AG04449 (cell line): Measurements from ENCODE around the gene HERC4.
A peak's percentile ranks its signal among the peaks of the same experiment; 100 is the strongest.

Source experiments
- CTCF ChIA-PET: fragments of 350-600 bp; formaldehyde crosslinking; extraction: SDS; loops from one replicate; lab custom pipeline; 2021; ENCODE audit warnings: antibody characterized with exemption; lab: Yijun Ruan, JAX
- POLR2A ChIA-PET: fragments of 400-600, 350-600 bp; formaldehyde crosslinking; extraction: SDS; loops from one replicate; lab custom pipeline; 2020; ENCODE audit warnings: antibody characterized with exemption, inconsistent platforms; lab: Yijun Ruan, JAX
- DNase-seq: peaks from one replicate; pipeline ENCODE4 v3.0.0-alpha.2; 2010; ENCODE audit warnings: low read depth, low spot score
- H3K4me3 ChIP-seq: 2 replicates; pipeline ENCODE4 v1.5.1; 2011; ENCODE audit warnings: low read depth, mild to moderate bottlenecking, control low read depth, low read length
- TF ChIP-seq, protein P1 (sequence below): IDR thresholded peaks from one replicate; pipeline ENCODE4 v1.5.1; 2011; ENCODE audit warnings: mild to moderate bottlenecking, moderate library complexity, low read length, control low read depth, inconsistent platforms; ENCODE audit not compliant: insufficient read depth; ENCODE audit errors: missing control alignments

Gene HERC4

DNA sequence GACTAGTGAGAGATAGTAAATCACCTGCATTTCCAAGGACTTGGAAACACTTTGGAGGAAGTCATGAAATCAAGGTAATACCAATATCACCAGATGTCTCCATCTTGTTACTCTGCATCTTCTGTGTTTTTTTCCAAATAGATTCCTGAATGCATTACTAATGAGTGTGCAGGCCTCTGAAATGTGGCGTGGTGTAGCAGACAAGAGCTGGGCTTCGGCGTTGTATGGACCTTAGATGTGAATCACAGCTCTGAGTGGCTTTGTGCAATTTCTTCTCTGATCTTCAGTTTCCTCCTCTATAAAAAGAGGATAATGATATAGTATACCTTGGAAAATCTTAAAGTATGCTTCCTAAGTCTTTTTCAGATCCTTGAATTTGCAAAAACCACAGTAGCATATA lies 24.7 kb upstream of the HERC4 start:
- TF ChIP-seq, protein P1, sequence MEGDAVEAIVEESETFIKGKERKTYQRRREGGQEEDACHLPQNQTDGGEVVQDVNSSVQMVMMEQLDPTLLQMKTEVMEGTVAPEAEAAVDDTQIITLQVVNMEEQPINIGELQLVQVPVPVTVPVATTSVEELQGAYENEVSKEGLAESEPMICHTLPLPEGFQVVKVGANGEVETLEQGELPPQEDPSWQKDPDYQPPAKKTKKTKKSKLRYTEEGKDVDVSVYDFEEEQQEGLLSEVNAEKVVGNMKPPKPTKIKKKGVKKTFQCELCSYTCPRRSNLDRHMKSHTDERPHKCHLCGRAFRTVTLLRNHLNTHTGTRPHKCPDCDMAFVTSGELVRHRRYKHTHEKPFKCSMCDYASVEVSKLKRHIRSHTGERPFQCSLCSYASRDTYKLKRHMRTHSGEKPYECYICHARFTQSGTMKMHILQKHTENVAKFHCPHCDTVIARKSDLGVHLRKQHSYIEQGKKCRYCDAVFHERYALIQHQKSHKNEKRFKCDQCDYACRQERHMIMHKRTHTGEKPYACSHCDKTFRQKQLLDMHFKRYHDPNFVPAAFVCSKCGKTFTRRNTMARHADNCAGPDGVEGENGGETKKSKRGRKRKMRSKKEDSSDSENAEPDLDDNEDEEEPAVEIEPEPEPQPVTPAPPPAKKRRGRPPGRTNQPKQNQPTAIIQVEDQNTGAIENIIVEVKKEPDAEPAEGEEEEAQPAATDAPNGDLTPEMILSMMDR = no peak
- DNase-seq = no peak
- ChIA-PET POLR2A (interaction anchor here (0.7 kb wide), 1 partner anchor 11 kb away, joined by 3 read pairs; no protein-coding TSS in a partner anchor), CTCF (interaction anchor here (0.7 to 3.8 kb wide), 6 partner anchors 14 to 57 kb away, joined by 3 to 11 read pairs (median 4); no protein-coding TSS in a partner anchor)
- no peak overlapping the region for H3K4me3 ChIP-seq

DNA sequence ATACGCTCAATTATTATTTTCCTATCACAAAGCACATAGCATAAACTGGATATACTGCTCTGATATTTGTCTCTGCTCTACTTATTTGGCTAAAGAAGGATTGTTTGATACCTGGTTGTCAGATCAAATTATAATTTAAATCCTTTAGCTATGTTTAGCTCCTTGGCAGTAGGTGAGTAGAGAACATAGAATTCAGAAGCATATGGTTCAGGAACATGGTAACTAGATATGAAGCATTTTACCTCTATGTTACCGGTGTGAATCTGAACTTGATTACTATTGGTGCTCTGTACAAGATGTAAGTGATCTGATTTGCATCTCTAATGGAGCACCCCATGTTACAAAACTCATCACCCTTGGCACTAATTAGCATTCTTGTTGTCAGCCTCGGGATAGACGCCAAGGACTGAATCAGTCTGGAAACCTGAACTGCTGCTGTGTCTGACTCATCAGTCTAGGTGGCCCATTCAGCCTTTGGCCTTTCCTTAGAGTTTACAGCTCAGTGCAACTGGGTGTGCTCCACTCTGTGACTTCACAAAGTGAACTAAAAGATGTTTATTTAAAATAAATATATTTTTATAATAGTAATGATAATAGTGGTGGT lies 21.9 kb upstream of the HERC4 start:
- TF ChIP-seq, protein P1 = no peak
- DNase-seq = peak; percentile 82
- ChIA-PET POLR2A (interaction anchor here (1.0 to 1.2 kb wide), 2 partner anchors 10 to 12 kb away, joined by 3 to 8 read pairs; partner anchors contain the start of gene MYPN), CTCF (interaction anchor here (0.9 to 3.8 kb wide), 7 partner anchors 9 to 59 kb away, joined by 3 to 11 read pairs (median 3); no protein-coding TSS in a partner anchor)
- no peak overlapping the region for H3K4me3 ChIP-seq

GRCh38 chr10:68095153-68095552 lies 20.1 kb upstream of the HERC4 start:
- TF ChIP-seq, protein P1 = no peak
- DNase-seq = peak; percentile 70
- H3K4me3 ChIP-seq = peak overlapping the region; percentile 23
- POLR2A ChIA-PET = interaction anchor here (0.7 to 1.4 kb wide), 5 partner anchors 12 to 61 kb away, joined by 3 to 12 read pairs (median 5); no protein-coding TSS in a partner anchor
- CTCF ChIA-PET = interaction anchor here (1.0 to 1.1 kb wide), 4 partner anchors 9 to 118 kb away, joined by 3 to 5 read pairs (median 3); no protein-coding TSS in a partner anchor

DNA sequence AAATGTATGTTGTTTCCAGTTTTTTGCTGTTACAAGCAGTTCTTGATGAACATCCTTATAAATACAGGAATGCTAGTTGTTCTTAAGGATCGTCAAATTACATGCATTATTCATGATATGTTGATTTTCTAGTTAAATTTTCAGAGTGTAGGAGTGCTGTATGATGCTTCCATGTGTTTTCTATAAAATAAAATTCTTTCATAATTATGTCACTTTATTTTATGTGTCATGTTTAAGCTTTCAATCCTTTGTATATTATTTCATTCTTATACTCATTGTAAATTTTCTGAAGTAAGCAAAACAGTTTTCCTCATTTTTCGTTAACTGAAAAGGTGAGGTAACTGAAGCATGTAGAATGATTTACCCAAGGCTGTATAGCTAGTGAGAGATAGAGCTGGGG lies 17.4 kb upstream of the HERC4 start:
- TF ChIP-seq, protein P1 = no peak
- POLR2A ChIA-PET = interaction anchor here (0.7 to 1.0 kb wide), 2 partner anchors 19 to 43 kb away, joined by 3 read pairs; no protein-coding TSS in a partner anchor
- CTCF ChIA-PET = interaction anchor here (1.0 to 3.8 kb wide), 5 partner anchors 8 to 64 kb away, joined by 4 to 39 read pairs (median 7); no protein-coding TSS in a partner anchor

GRCh38 chr10:68090586-68090985 lies 15.5 kb upstream of the HERC4 start:
- POLR2A ChIA-PET = no interaction called here
- CTCF ChIA-PET = interaction anchor here (1.0 to 3.8 kb wide), 5 partner anchors 8 to 211 kb away, joined by 3 to 39 read pairs (median 5); no protein-coding TSS in a partner anchor
- DNase-seq = no peak
- H3K4me3 ChIP-seq = no peak overlapping the region
- TF ChIP-seq, protein P1 = no peak

More for the DNA sequence above, 17.4 kb upstream of the HERC4 start:
- no peak overlapping the region for H3K4me3 ChIP-seq
- DNase-seq = no peak

GRCh38 chr10:68088740-68089139 lies 13.7 kb upstream of the HERC4 start:
- ChIA-PET POLR2A (no interaction called here), CTCF (interaction anchor here (0.9 to 8.5 kb wide), 4 partner anchors 34 to 124 kb away, joined by 3 to 347 read pairs (median 36); no protein-coding TSS in a partner anchor)
- TF ChIP-seq, protein P1 = no peak
- DNase-seq = no peak
- H3K4me3 ChIP-seq = no peak overlapping the region
